Germinal center (tissue), 1 donor: ENCODE measurements around the gene NKIRAS2.

Experiments
- DNase-seq: peaks from one replicate; pipeline ENCODE4 v3.0.0; 2012; ENCODE audit warnings: mixed read lengths, low spot score

The NKIRAS2 gene

DNA sequence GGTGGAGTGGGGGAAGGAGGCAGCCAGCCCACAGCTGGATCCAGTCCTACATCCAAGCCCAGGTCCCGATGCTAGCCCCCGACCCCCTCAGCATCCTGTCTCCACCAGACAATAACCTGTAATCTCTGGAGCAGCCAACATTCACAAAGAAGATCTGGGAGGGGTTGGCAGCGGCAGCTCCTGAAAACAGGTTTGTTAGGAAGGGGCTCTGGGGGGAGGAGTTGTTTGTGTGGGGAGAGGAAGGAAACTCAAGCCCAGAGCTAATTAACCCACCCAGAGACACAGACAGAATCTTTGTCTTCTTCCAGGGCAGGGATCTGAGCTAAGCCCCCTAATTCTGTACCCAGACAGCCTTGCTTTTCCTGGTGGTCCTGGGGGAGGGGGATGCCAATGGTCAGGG, 35.1 kb downstream of the NKIRAS2 start:
- no peak for DNase-seq

DNA sequence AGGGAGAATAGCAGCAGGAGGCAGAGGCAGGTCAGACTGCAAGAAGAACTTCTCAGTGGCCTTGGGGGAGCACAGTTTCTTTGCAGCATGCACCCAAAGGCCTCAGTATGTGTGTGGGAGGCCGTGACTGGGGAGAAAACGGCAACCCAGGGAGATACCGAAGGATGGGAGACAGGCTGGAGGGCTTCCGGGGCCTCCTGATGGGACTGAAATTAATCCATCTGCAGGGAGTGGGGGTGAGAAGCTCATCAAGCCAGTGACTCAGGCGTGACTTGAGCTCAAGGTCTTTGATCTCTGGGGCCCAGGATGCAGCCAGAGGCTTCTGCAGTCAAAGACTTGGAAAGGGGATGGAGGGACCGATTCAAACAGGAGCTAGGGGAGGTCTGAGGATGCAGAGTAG, 35.6 kb downstream of the NKIRAS2 start:
- DNase-seq: no peak

DNA sequence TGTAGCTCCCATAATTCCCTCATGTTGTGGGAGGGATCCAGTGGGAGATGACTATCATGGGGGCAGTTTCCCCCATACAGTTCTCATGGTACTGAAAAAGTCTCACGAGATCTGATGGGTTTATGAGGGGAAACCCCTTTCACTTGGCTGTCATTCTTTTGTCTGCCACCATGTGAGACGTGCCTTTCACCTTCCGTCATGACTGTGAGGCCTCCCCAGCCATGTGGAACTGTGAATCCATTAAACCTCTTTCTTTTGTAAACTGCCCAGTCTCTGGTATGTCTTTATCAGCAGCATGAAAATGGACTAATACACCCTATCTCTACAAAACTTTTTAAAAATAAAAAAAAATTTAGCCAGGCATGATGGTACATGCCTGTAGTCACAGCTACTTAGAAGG, 36.7 kb downstream of the NKIRAS2 start:
- DNase-seq: no peak

DNA sequence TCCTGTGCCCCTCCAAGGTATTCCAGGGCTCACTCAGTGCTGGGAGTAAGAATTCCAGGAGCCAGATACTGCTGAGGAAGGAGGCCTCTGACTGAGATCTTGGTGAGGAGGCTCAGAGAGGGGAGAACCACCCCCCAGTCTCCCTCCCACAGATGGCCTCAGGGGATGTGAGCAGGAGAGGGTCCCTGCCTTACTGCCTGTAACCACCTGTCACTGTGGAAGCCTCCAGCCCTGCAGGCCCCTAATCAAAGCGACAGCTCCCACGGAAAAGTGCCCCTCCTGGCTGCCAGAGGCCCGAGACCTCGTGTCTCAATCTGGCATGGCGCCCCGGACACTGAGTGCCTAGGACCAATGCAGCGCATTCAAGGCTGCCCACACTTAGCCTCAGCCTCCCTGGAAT, 38.2 kb downstream of the NKIRAS2 start:
- no peak for DNase-seq

DNA sequence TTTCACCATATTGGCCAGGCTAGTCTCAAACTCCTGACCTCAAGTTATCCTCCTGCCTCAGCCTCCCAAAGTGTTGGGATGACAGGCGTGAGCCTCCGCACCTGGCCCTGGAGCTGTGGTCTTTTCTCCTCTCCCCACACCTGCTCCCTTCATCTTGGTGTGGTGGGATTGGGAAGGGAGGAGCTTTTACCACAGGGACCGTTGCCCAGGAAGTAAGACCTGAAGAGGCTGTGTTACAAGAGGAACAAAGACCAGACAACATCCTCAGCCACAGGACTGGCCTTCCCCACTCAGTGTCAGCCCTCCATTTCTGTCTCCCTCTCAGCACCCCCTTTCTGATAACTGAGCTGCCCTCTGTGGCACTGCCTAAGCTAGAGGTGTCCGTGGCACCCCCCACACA, 39.9 kb downstream of the NKIRAS2 start:
- DNase-seq: no peak

DNA sequence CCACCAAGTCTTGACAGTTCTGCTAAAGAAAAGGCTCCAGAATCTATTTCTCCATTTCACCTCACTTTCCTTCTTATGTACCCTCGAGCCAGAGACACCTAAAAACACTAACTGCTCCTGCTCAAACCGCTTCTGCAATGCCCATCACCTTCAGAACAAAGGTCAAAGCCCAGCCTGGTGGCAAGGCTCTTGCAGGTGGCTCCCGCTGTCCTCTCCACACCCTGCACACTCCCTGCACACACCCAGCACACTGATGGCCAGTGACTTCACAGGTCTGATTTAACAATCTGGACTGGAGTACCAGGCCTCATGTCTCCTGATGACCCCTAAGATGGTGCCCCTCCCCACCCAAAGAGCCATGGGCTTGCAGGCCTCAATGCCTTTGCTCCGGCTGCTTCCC, 40.3 kb downstream of the NKIRAS2 start:
- DNase-seq: no peak

DNA sequence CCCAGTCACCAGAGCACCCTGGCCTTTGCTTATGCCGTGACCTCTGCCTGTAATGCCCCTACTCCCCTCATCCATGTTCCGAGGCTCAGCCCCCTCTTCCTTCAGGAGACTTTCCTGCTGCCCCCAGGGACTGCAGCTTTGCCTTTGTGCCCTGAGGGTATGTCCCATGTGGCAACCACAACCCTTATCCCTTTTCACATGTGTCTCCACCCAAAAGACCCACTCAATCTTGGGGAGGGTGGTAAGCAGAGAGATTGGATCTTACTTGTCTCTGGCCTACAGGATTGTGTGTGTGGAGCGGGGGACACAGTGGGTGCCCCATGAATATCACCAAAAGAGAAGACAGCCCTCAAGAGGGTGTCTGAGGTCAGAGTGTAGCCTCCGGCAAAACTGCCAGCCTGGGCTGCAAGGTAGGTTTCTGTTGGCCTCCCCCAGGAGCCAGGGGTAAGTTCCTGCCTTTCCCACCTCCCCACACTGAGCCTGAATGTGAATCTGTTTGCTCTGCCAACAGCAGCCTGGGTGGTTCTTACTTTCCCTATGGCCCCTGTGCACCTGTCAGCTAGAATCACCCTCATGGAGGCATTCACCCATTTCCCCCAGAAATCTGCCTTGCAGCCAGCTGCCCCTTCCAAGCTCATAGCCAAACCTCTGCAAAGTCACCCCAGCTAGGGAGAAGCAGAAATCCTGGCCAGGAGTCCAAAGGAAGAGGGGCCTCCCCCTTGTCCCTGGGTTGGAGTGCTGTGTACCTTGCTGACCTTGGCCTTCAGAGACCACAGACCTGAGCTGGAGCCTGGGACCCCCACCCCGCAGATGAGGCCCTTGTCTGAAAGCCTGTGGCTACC, 42.0 kb downstream of the NKIRAS2 start:
- no peak for DNase-seq

DNA sequence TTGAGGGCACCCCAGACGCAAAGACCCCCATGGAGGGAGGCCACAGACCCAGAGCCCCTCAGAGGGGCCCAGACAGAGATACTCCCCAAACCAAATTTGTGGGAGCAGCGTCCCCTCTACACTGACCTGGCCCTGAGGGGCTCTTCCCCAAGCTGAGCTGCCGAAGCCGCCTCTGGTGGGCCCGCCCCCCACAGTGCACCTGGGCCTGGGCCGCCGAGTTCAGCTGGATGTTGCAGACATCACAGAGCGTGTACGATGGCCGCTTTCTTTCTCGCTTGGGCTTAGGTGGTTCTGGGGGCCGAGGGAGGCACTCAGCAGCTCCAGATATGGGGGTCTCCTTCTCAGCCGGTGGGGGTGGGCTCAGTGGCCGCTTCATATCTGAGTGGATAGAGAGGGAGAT, 42.8 kb downstream of the NKIRAS2 start:
- no peak for DNase-seq

DNA sequence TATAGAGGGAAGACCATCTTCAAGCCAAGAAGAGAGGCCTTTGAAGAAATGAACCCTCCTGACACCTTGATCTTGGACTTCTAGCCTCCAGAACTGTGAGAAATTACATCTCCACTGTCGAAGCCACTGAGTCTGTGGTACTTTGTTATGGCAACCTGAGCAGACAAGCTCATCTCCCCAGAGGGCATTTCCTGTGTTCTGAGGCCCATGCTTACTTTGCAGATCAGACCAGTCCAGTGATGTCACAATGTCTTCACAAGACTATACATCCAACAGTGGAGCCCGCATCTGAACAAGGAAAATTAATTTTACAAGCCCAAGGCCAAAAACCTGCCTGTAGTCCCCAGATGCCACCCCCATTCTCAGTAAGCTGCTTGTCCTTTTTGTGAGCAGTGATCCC, 45.3 kb downstream of the NKIRAS2 start:
- DNase-seq: no peak

DNA sequence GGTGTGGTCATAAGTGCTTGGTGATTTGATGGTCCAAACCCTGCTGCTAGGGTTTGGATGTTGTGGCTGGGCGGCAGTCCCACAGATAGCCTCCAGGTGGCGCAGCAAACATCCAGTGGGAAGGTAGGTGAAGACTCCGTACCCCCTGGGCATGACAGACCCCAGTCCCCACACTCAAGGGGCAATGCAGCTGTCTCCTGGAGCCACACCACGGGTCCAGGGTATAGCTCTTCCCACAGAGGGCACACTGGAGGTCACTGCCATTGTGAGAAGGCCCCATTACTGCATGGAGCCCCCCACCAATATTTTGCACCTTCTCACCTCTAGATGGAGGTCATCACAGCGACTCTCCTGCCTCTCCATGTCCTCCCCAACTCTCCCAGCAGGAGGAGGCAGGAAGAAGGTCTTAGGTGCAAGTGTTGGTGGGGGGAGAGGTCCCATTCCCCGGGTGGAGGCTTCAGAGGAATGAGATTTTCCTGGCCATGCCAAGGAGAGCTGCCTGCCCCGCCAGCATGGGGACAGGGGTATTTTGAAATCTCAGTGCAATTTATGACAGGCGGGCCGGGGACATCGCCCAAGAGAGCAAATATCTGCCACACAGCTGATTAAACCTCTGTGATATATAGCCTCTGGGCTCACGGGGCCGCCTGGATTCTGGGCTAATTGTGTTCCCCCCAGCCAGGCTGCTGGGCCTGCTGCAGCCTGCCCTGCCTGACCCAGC, 47.6 kb downstream of the NKIRAS2 start:
- peak; percentile 68 for DNase-seq

DNA sequence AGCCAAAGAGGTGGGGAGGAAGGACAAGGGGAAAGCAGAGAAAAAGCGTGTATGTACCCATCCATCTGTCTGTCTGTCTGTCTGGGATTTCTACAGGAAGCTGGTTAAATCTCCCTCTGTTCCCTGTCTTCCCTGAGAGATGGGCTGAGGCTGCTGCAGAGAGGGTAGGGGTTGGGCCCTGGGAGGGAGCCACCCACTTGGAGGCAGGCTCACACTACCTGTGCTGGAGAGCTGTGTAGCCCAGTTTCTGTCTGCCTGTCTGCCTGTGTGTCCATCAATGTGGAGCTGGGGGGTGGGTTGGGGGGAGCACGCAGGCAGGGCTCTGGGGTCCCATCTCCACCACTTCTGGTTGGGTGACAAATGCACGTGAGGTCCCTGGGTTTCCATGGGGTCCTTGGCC, 49.1 kb downstream of the NKIRAS2 start:
- no peak for DNase-seq

DNA sequence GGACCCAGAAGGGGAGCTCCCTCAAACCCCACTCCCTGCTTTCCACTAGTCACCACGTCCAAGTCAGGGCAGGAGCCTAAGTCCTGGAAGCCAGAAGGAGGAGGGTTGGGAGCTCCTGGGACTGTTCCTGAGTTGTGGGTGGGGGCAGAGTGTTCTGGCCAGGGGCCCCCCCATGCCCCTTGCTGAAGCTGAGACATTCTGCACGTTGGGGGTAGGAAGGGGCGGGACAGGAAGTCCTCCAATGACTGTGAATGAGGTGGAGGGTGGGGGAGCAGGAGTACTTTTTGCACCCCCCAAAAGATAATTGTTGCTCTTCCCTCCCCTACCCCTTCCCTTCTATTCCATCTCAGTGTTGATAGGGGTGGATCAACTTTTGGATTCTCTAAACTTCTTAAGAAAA, 51.9 kb downstream of the NKIRAS2 start:
- DNase-seq: no peak

DNA sequence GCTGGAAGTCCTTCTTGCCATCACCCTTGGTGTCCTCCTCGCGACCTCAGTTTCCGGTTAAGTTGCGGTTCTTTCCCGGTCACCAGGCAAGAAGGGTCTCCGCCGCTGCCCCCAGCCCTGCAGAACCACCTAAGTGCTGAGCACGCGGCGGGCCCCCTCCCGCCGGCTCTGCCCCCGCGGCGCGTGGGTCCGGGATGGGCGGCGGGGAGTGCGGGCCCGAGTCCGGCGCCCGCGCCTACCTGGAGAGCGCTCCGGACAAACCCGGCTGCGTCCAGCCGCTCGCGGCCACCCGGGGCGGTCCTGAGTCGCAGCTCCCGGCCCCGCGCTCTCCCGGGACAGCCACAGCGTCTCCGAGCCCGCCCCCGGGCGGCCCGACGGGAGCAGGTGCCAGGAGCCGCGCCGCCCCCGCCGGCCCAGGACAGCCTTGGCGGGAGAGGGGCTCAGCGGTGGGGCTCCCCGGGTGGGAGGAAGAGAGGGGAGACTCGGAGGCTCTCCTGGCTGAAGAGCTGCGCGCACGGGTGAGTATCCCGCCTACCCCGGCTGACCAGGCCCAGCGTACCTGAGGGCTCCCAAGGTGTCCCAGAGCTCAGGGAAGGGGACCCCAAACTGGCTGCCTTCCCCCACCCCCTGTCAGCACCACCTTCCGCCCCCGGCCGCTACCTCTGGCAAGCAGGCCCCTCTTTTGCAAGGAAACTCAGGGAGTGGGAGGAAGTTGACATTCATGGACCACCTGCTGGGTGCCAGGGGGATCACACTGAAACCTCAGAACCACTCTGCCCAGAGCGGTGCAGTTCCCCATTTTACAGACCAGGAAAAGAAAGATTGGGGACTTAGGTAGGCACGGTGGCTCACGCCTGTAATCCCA, 52.7 kb downstream of the NKIRAS2 start:
- DNase-seq: no peak
